GM21619 (cell line): Measurements from ENCODE around the gene MAGI1.

Experiments
- ATAC-seq: cut with Tn5 transposase; IDR thresholded peaks from one replicate; pipeline ENCODE4 v1.9.1; 2021; ENCODE audit not compliant: unreplicated experiment

The MAGI1 gene

GRCh38 chr3:65978116-65978515, 60.6 kb downstream of the MAGI1 start:
- ATAC-seq, result no peak

- ATAC-seq, result no peak
Measured at GRCh38 chr3:65975032-65975431, 63.7 kb downstream of the MAGI1 start.

GRCh38 chr3:65974509-65974908, 64.2 kb downstream of the MAGI1 start:
- no peak for ATAC-seq

- ATAC-seq, result no peak
Measured at GRCh38 chr3:65972765-65973164, 66.0 kb downstream of the MAGI1 start.

GRCh38 chr3:65971293-65972252, 67.1 kb downstream of the MAGI1 start:
- ATAC-seq, result no peak

- no peak for ATAC-seq
Measured at GRCh38 chr3:65968996-65969395, 69.7 kb downstream of the MAGI1 start.

GRCh38 chr3:65967451-65967850, 71.3 kb downstream of the MAGI1 start:
- no peak for ATAC-seq

- ATAC-seq, result no peak
Measured at GRCh38 chr3:65964838-65965237, 73.9 kb downstream of the MAGI1 start.

GRCh38 chr3:65963787-65964677, 74.7 kb downstream of the MAGI1 start:
- peak; percentile 95 for ATAC-seq

- ATAC-seq, result no peak
Measured at GRCh38 chr3:65961733-65962132, 77.0 kb downstream of the MAGI1 start.

- no peak for ATAC-seq
Measured at GRCh38 chr3:65961128-65961527, 77.6 kb downstream of the MAGI1 start.

GRCh38 chr3:65960087-65960486, 78.6 kb downstream of the MAGI1 start:
- ATAC-seq, result no peak

- no peak for ATAC-seq
Measured at GRCh38 chr3:65958216-65958615, 80.5 kb downstream of the MAGI1 start.

GRCh38 chr3:65955792-65956477, 82.8 kb downstream of the MAGI1 start:
- no peak for ATAC-seq

- no peak for ATAC-seq
Measured at GRCh38 chr3:65953881-65954733, 84.6 kb downstream of the MAGI1 start.

- ATAC-seq, result no peak
Measured at GRCh38 chr3:65953301-65953812, 85.4 kb downstream of the MAGI1 start.

GRCh38 chr3:65952842-65953241, 85.9 kb downstream of the MAGI1 start:
- ATAC-seq, result no peak

GRCh38 chr3:65951836-65952505, 86.7 kb downstream of the MAGI1 start:
- ATAC-seq, result no peak
